ENCODE data around the gene DNAJC9. TPM values are rescaled to one million over a fixed set of nuclear protein-coding genes. Genes with fewer than 3 reads are reported as not detected.

The DNAJC9 gene
- total and polyA plus RNA-seq, 11 donors = 5.8 to 11.6 (median 6.8) TPM

GRCh38 chr10:73287441-73287840 is 40.4 kb upstream of the DNAJC9 start:
- no peak overlapping the region for H3K27ac ChIP-seq
- intact Hi-C loops (cut with DNase I) = no loop called here
- no peak for ATAC-seq
- 86 to 93% (median 89%) methylated on average over 1 of the region's 1 CpG for WGBS, 4 donors
- no peaks in the 10 kb centered on the region for H3K27me3 ChIP-seq
- no peak for TF ChIP-seq CTCF (IDR thresholded peaks at IDR 0.05)
- TF ChIP-seq POLR2A (IDR thresholded peaks at IDR 0.05) = no peak
- no peak for DNase-seq
- peaks cover 0 to 10% (median 0%) of the 10 kb centered on the region in 12 donors for H3K9me3 ChIP-seq
- no peaks in the 10 kb centered on the region for H3K36me3 ChIP-seq
- no peak overlapping the region for H3K4me3 ChIP-seq
- H3K4me1 ChIP-seq = no peaks in the 10 kb centered on the region

GRCh38 chr10:73281097-73281496 is 34.0 kb upstream of the DNAJC9 start:
- DNase-seq (no peak), ATAC-seq (no peak)
- Histone ChIP-seq H3K27ac (no peak overlapping the region), H3K4me3 (no peak overlapping the region), H3K27me3 (no peaks in the 10 kb centered on the region), H3K4me1 (no peaks in the 10 kb centered on the region), H3K9me3 (no peaks in the 10 kb centered on the region), H3K36me3 (no peaks in the 10 kb centered on the region)
- intact Hi-C loops (cut with DNase I) = no loop called here
- TF ChIP-seq CTCF (IDR thresholded peaks at IDR 0.05) (no peak), POLR2A (IDR thresholded peaks at IDR 0.05) (no peak)
- WGBS, 4 donors = 77 to 93% (median 82%) methylated on average over 3 of the region's 3 CpGs

GRCh38 chr10:73264423-73264822 is 17.4 kb upstream of the DNAJC9 start:
- Histone ChIP-seq H3K4me3 (no peak overlapping the region), H3K27me3 (no peaks in the 10 kb centered on the region), H3K9me3 (no peaks in the 10 kb centered on the region), H3K36me3 (no peaks in the 10 kb centered on the region), H3K27ac (no peak overlapping the region), H3K4me1 (no peaks in the 10 kb centered on the region)
- 87 to 94% (median 89%) methylated on average over 2 of the region's 2 CpGs for WGBS, 4 donors
- intact Hi-C loops (cut with DNase I) = loop anchor here in 1 of 10 donors (10.0 kb wide), 1 partner anchor 380 kb away; the partner anchor contains the start of gene MYOZ1
- ATAC-seq (no peak), DNase-seq (no peak)
- TF ChIP-seq CTCF (IDR thresholded peaks at IDR 0.05) (no peak), POLR2A (IDR thresholded peaks at IDR 0.05) (no peak)

- Histone ChIP-seq H3K9me3 (peaks cover 0 to 5% (median 0%) of the 10 kb centered on the region in 12 donors), H3K27ac (no peak overlapping the region), H3K36me3 (no peaks in the 10 kb centered on the region), H3K4me3 (no peak overlapping the region), H3K27me3 (no peaks in the 10 kb centered on the region), H3K4me1 (no peaks in the 10 kb centered on the region)
- no peak for DNase-seq
- WGBS, 4 donors = 38 to 66% (median 54%) methylated on average over 1 of the region's 1 CpG
- ATAC-seq = no peak
- no peak for TF ChIP-seq POLR2A (IDR thresholded peaks at IDR 0.05)
- TF ChIP-seq CTCF (IDR thresholded peaks at IDR 0.05) = peak in 9 of 12 donors; percentile 16 to 51 (median 40)
- intact Hi-C loops (cut with DNase I) = loop anchor here in 1 of 10 donors (10.0 kb wide), 1 partner anchor 381 kb away; the partner anchor contains the start of gene MYOZ1
Measured at GRCh38 chr10:73263693-73264347, 16.8 kb upstream of the DNAJC9 start.

All from heart left ventricle (tissue), 16 donors.